GM19452 (cell line): ENCODE data around the gene MEA1.
"Not testable (repeated sequence)": the region's sequence is repeated elsewhere in the genome, so short reads cannot be mapped to it uniquely, and the experiment has no call there.

ENCODE experiments used
- ATAC-seq: cut with Tn5 transposase; IDR thresholded peaks from one replicate; pipeline ENCODE4 v1.9.1; 2021; ENCODE audit not compliant: unreplicated experiment

The MEA1 gene

GRCh38 chr6:43013097-43013842, 476 bp downstream of the MEA1 start:
- ATAC-seq = no peak

- no peak for ATAC-seq
Observed at GRCh38 chr6:43012364-43012763, 1.4 kb downstream of the MEA1 start.

GRCh38 chr6:43011207-43011606, 2.5 kb downstream of the MEA1 start:
- ATAC-seq = no peak

GRCh38 chr6:43009124-43009523, 4.6 kb downstream of the MEA1 start:
- no peak for ATAC-seq

GRCh38 chr6:43007126-43007525, 6.6 kb downstream of the MEA1 start:
- ATAC-seq = no peak

- no peak for ATAC-seq
Observed at GRCh38 chr6:43006251-43006650, 7.5 kb downstream of the MEA1 start.

GRCh38 chr6:43005844-43006243, 7.9 kb downstream of the MEA1 start:
- ATAC-seq = no peak

- ATAC-seq = no peak
Observed at GRCh38 chr6:43001843-43002242, 11.9 kb downstream of the MEA1 start.

GRCh38 chr6:42998205-42998604, 15.5 kb downstream of the MEA1 start:
- not testable (repeated sequence) for ATAC-seq

GRCh38 chr6:42996513-42996912, 17.2 kb downstream of the MEA1 start:
- ATAC-seq = no peak

GRCh38 chr6:42993445-42993844, 20.3 kb downstream of the MEA1 start:
- ATAC-seq = no peak

GRCh38 chr6:42989923-42990322, 23.8 kb downstream of the MEA1 start:
- no peak for ATAC-seq

- no peak for ATAC-seq
Observed at GRCh38 chr6:42988486-42989020, 25.2 kb downstream of the MEA1 start.

- ATAC-seq = no peak
Observed at GRCh38 chr6:42987533-42988451, 26.0 kb downstream of the MEA1 start.

GRCh38 chr6:42984924-42985475, 28.7 kb downstream of the MEA1 start:
- ATAC-seq = no peak

GRCh38 chr6:42984001-42984923, 29.5 kb downstream of the MEA1 start, which contains the start of gene PPP2R5D:
Gene PPP2R5D (plus strand): TSS chr6:42984570. CDS start chr6:42984678, 108 bp downstream.
- ATAC-seq = peak; percentile 95

- ATAC-seq = no peak
Observed at GRCh38 chr6:42981836-42982235, 31.9 kb downstream of the MEA1 start.

GRCh38 chr6:42979523-42980177, 34.1 kb downstream of the MEA1 start:
- no peak for ATAC-seq

- peak; percentile 96 for ATAC-seq
Observed at GRCh38 chr6:42978839-42979522, 34.8 kb downstream of the MEA1 start, which contains the start of gene PEX6. Gene PEX6 (minus strand): TSS chr6:42979181. CDS start chr6:42979150, 31 bp downstream.
